ENCODE data around the gene CRABP1.

The CRABP1 gene

GRCh38 chr15:78311292-78311691 is 28.9 kb upstream of the CRABP1 start:
- Histone ChIP-seq H3K36me3 (ENCODE audit: control insufficient read depth in 4 of 4, insufficient read depth in 4 of 4, low read length in 3 of 4) (no peaks in the 10 kb centered on the region), H3K4me1 (ENCODE audit: control extremely low read depth in 1 of 4, control insufficient read depth in 4 of 4, insufficient read depth in 4 of 4, low read length in 3 of 4) (peaks cover 0 to 9% (median 7%) of the 10 kb centered on the region in 4 experiments), H3K27ac (ENCODE audit: insufficient read depth in 1 of 2, low read depth in 1 of 2, low read length in 2 of 2, poor library complexity in 1 of 2, severe bottlenecking in 2 of 2) (no peak overlapping the region), H3K27me3 (replicated peaks in 2 of 5; ENCODE audit: control insufficient read depth in 4 of 5, insufficient read depth in 5 of 5, low read length in 4 of 5) (peaks cover 0 to 2% (median 0%) of the 10 kb centered on the region in 5 experiments), H3K4me3 (ENCODE audit: control insufficient read depth in 1 of 7, extremely low read depth in 1 of 7, insufficient read depth in 4 of 7, low read depth in 2 of 7, low read length in 6 of 7) (no peak overlapping the region), H3K9me3 (ENCODE audit: control extremely low read depth in 1 of 5, control insufficient read depth in 4 of 5, insufficient read depth in 2 of 5, low read depth in 1 of 5, low read length in 4 of 5) (no peaks in the 10 kb centered on the region)
- DNase-seq, result no peak
- ChIA-PET POLR2A (no interaction called here), CTCF (interaction anchor here (0.8 to 2.2 kb wide), 17 partner anchors 9 to 328 kb away, joined by 3 to 8 read pairs (median 3); no protein-coding TSS in a partner anchor)
- 83% methylated on average over 2 of the region's 3 CpGs for WGBS (ENCODE audit: insufficient coverage)

GRCh38 chr15:78312536-78312935 is 27.6 kb upstream of the CRABP1 start:
- no peak for DNase-seq
- WGBS (ENCODE audit: insufficient coverage), result 100% methylated on average over 3 of the region's 4 CpGs
- ChIA-PET CTCF (interaction anchor here (0.5 to 1.7 kb wide), 9 partner anchors 9 to 602 kb away, joined by 3 to 8 read pairs (median 3); no protein-coding TSS in a partner anchor), POLR2A (no interaction called here)
- no peaks in the 10 kb centered on the region for H3K36me3 ChIP-seq (ENCODE audit: control insufficient read depth in 4 of 4, insufficient read depth in 4 of 4, low read length in 3 of 4)
- no peak overlapping the region for H3K27ac ChIP-seq (ENCODE audit: insufficient read depth in 1 of 2, low read depth in 1 of 2, low read length in 2 of 2, poor library complexity in 1 of 2, severe bottlenecking in 2 of 2)
- H3K4me3 ChIP-seq (ENCODE audit: control insufficient read depth in 1 of 7, extremely low read depth in 1 of 7, insufficient read depth in 4 of 7, low read depth in 2 of 7, low read length in 6 of 7), result no peak overlapping the region
- H3K27me3 ChIP-seq (replicated peaks in 2 of 5; ENCODE audit: control insufficient read depth in 4 of 5, insufficient read depth in 5 of 5, low read length in 4 of 5), result peaks cover 0 to 2% (median 0%) of the 10 kb centered on the region in 5 experiments
- no peaks in the 10 kb centered on the region for H3K9me3 ChIP-seq (ENCODE audit: control extremely low read depth in 1 of 5, control insufficient read depth in 4 of 5, insufficient read depth in 2 of 5, low read depth in 1 of 5, low read length in 4 of 5)
- H3K4me1 ChIP-seq (ENCODE audit: control extremely low read depth in 1 of 4, control insufficient read depth in 4 of 4, insufficient read depth in 4 of 4, low read length in 3 of 4), result peaks cover 0 to 9% (median 7%) of the 10 kb centered on the region in 4 experiments

- no peak overlapping the region for H3K4me3 ChIP-seq (ENCODE audit: control insufficient read depth in 1 of 7, extremely low read depth in 1 of 7, insufficient read depth in 4 of 7, low read depth in 2 of 7, low read length in 6 of 7)
- no peaks in the 10 kb centered on the region for H3K9me3 ChIP-seq (ENCODE audit: control extremely low read depth in 1 of 5, control insufficient read depth in 4 of 5, insufficient read depth in 2 of 5, low read depth in 1 of 5, low read length in 4 of 5)
- POLR2A ChIA-PET, result no interaction called here
- no peak overlapping the region for H3K27ac ChIP-seq (ENCODE audit: insufficient read depth in 1 of 2, low read depth in 1 of 2, low read length in 2 of 2, poor library complexity in 1 of 2, severe bottlenecking in 2 of 2)
- H3K36me3 ChIP-seq (ENCODE audit: control insufficient read depth in 4 of 4, insufficient read depth in 4 of 4, low read length in 3 of 4), result no peaks in the 10 kb centered on the region
- DNase-seq, result no peak
- WGBS (ENCODE audit: insufficient coverage), result 92% methylated on average over 4 of the region's 5 CpGs
- H3K4me1 ChIP-seq (ENCODE audit: control extremely low read depth in 1 of 4, control insufficient read depth in 4 of 4, insufficient read depth in 4 of 4, low read length in 3 of 4), result peaks cover 0 to 8% (median 6%) of the 10 kb centered on the region in 4 experiments
- peaks cover 0 to 2% (median 0%) of the 10 kb centered on the region in 5 experiments for H3K27me3 ChIP-seq (replicated peaks in 2 of 5; ENCODE audit: control insufficient read depth in 4 of 5, insufficient read depth in 5 of 5, low read length in 4 of 5)
- CTCF ChIA-PET, result interaction anchor here (0.5 to 1.4 kb wide), 3 partner anchors 148 to 603 kb away, joined by 3 to 4 read pairs (median 3); no protein-coding TSS in a partner anchor
Measured at GRCh38 chr15:78312957-78313356, 27.2 kb upstream of the CRABP1 start.

GRCh38 chr15:78313383-78313782 is 26.8 kb upstream of the CRABP1 start:
- no peak for DNase-seq
- Histone ChIP-seq H3K9me3 (ENCODE audit: control extremely low read depth in 1 of 5, control insufficient read depth in 4 of 5, insufficient read depth in 2 of 5, low read depth in 1 of 5, low read length in 4 of 5) (no peaks in the 10 kb centered on the region), H3K27me3 (replicated peaks in 2 of 5; ENCODE audit: control insufficient read depth in 4 of 5, insufficient read depth in 5 of 5, low read length in 4 of 5) (peaks cover 0 to 2% (median 0%) of the 10 kb centered on the region in 5 experiments), H3K4me3 (ENCODE audit: control insufficient read depth in 1 of 7, extremely low read depth in 1 of 7, insufficient read depth in 4 of 7, low read depth in 2 of 7, low read length in 6 of 7) (no peak overlapping the region), H3K36me3 (ENCODE audit: control insufficient read depth in 4 of 4, insufficient read depth in 4 of 4, low read length in 3 of 4) (no peaks in the 10 kb centered on the region), H3K4me1 (ENCODE audit: control extremely low read depth in 1 of 4, control insufficient read depth in 4 of 4, insufficient read depth in 4 of 4, low read length in 3 of 4) (peaks cover 0 to 4% (median 2%) of the 10 kb centered on the region in 4 experiments), H3K27ac (ENCODE audit: insufficient read depth in 1 of 2, low read depth in 1 of 2, low read length in 2 of 2, poor library complexity in 1 of 2, severe bottlenecking in 2 of 2) (no peak overlapping the region)
- ChIA-PET CTCF (no interaction called here), POLR2A (no interaction called here)
- WGBS (ENCODE audit: insufficient coverage), result 86% methylated on average over 8 of the region's 8 CpGs

GRCh38 chr15:78314181-78314581 is 26.0 kb upstream of the CRABP1 start:
- no peaks in the 10 kb centered on the region for H3K4me1 ChIP-seq (ENCODE audit: control extremely low read depth in 1 of 4, control insufficient read depth in 4 of 4, insufficient read depth in 4 of 4, low read length in 3 of 4)
- H3K4me3 ChIP-seq (ENCODE audit: control insufficient read depth in 1 of 7, extremely low read depth in 1 of 7, insufficient read depth in 4 of 7, low read depth in 2 of 7, low read length in 6 of 7), result no peak overlapping the region
- H3K36me3 ChIP-seq (ENCODE audit: control insufficient read depth in 4 of 4, insufficient read depth in 4 of 4, low read length in 3 of 4), result no peaks in the 10 kb centered on the region
- H3K27me3 ChIP-seq (replicated peaks in 2 of 5; ENCODE audit: control insufficient read depth in 4 of 5, insufficient read depth in 5 of 5, low read length in 4 of 5), result peaks cover 0 to 2% (median 0%) of the 10 kb centered on the region in 5 experiments
- WGBS (ENCODE audit: insufficient coverage), result 94% methylated on average over 5 of the region's 7 CpGs
- no peak overlapping the region for H3K27ac ChIP-seq (ENCODE audit: insufficient read depth in 1 of 2, low read depth in 1 of 2, low read length in 2 of 2, poor library complexity in 1 of 2, severe bottlenecking in 2 of 2)
- DNase-seq, result no peak
- ChIA-PET CTCF (interaction anchor here (1.6 kb wide), 1 partner anchor 108 kb away, joined by 5 read pairs; no protein-coding TSS in a partner anchor), POLR2A (no interaction called here)
- no peaks in the 10 kb centered on the region for H3K9me3 ChIP-seq (ENCODE audit: control extremely low read depth in 1 of 5, control insufficient read depth in 4 of 5, insufficient read depth in 2 of 5, low read depth in 1 of 5, low read length in 4 of 5)

- no peaks in the 10 kb centered on the region for H3K36me3 ChIP-seq (ENCODE audit: control insufficient read depth in 4 of 4, insufficient read depth in 4 of 4, low read length in 3 of 4)
- no peaks in the 10 kb centered on the region for H3K4me1 ChIP-seq (ENCODE audit: control extremely low read depth in 1 of 4, control insufficient read depth in 4 of 4, insufficient read depth in 4 of 4, low read length in 3 of 4)
- H3K4me3 ChIP-seq (ENCODE audit: control insufficient read depth in 1 of 7, extremely low read depth in 1 of 7, insufficient read depth in 4 of 7, low read depth in 2 of 7, low read length in 6 of 7), result no peak overlapping the region
- DNase-seq, result peak; percentile 24 to 41 (median 34)
- no peak overlapping the region for H3K27ac ChIP-seq (ENCODE audit: insufficient read depth in 1 of 2, low read depth in 1 of 2, low read length in 2 of 2, poor library complexity in 1 of 2, severe bottlenecking in 2 of 2)
- H3K9me3 ChIP-seq (ENCODE audit: control extremely low read depth in 1 of 5, control insufficient read depth in 4 of 5, insufficient read depth in 2 of 5, low read depth in 1 of 5, low read length in 4 of 5), result no peaks in the 10 kb centered on the region
- CTCF ChIA-PET, result interaction anchor here (0.8 to 2.0 kb wide), 4 partner anchors 9 to 178 kb away, joined by 3 to 9 read pairs (median 3); partner anchors contain the start of gene SKIC8
- POLR2A ChIA-PET, result interaction anchor here (0.5 kb wide), 1 partner anchor 113 kb away, joined by 4 read pairs; no protein-coding TSS in a partner anchor
- H3K27me3 ChIP-seq (replicated peaks in 2 of 5; ENCODE audit: control insufficient read depth in 4 of 5, insufficient read depth in 5 of 5, low read length in 4 of 5), result peaks cover 0 to 2% (median 0%) of the 10 kb centered on the region in 5 experiments
- 90% methylated on average over 4 of the region's 7 CpGs for WGBS (ENCODE audit: insufficient coverage)
Measured at GRCh38 chr15:78315686-78316282, 24.4 kb upstream of the CRABP1 start.
